Ovary (tissue), 3 donors: ENCODE data around the gene COPZ1.

Experiments used
- CTCF ChIP-seq, 3 donors: fragments of 450-650 bp in 2 of 3; fragments of 200-600 bp in 1 of 3; IDR thresholded peaks; one replicate each; pipeline versions ENCODE4 v1.5.1 to v1.8.0; 2016 to 2022; ENCODE audit warnings: antibody characterized with exemption in 3 of 3, mild to moderate bottlenecking in 1 of 3
- POLR2A ChIP-seq: fragments of 450-650 bp; IDR thresholded peaks from one replicate; pipeline ENCODE4 v1.6.1; 2017; ENCODE audit warnings: antibody characterized with exemption, mild to moderate bottlenecking, moderate library complexity
- donor health status: DM: no; HTN: no; CAD: no.

- TF ChIP-seq CTCF (IDR thresholded peaks at IDR 0.05) (peak; percentile 90 to 96 (median 95)), POLR2A (peak; percentile 27)
Observed at GRCh38 chr12:54398995-54399793, 74.3 kb downstream of the COPZ1 start.
